ENCODE results near the gene PDE8B. TPM values are rescaled to one million over a fixed set of nuclear protein-coding genes. Genes with fewer than 3 reads are reported as not detected.

Gene PDE8B
- total RNA-seq, 1 experiment from 2014 or later = 0.54 TPM

DNA sequence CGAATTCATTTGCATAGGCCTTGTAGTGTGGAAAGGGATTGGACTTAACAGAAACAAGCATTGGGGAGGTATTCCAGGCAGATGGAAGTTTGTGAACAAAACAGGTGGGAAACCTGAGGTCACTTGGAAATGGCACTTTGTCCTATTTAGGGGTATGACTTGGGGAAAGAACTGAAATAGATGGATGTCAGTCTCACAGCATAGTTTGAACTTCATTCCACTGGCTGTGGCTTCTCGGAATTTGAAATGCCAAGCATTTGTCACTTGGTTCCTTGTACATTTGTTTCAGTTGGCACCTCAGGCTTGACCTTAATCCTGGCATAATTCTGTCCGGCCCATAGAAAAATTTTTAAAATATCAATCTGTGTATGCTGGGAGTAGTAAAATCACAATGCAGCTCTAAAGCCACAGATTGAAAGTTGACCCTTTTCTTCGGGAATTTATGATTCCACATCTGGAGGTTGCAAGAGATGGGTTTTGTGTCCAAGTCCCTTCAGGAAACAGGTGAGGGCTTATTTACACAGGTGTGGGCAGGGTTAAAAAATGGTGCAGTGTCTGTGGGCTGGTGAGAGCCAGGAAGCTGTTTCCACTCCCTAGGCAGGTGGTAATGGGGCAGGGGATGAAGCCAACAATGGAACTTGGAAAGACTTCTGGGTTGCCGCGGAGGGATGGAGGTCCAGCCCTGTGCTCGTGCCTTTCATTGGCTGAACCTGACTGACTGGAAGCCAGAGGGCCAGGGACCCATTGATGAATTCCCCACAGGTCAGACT, 39.2 kb upstream of the PDE8B start:
- no TSS peak for BruUV-seq (replicated peaks)
- H3K9me3 Mint-ChIP-seq (ENCODE audit: low read depth, unreplicated experiment) = no peaks in the 10 kb centered on the region
- TF ChIP-seq, protein P1, sequence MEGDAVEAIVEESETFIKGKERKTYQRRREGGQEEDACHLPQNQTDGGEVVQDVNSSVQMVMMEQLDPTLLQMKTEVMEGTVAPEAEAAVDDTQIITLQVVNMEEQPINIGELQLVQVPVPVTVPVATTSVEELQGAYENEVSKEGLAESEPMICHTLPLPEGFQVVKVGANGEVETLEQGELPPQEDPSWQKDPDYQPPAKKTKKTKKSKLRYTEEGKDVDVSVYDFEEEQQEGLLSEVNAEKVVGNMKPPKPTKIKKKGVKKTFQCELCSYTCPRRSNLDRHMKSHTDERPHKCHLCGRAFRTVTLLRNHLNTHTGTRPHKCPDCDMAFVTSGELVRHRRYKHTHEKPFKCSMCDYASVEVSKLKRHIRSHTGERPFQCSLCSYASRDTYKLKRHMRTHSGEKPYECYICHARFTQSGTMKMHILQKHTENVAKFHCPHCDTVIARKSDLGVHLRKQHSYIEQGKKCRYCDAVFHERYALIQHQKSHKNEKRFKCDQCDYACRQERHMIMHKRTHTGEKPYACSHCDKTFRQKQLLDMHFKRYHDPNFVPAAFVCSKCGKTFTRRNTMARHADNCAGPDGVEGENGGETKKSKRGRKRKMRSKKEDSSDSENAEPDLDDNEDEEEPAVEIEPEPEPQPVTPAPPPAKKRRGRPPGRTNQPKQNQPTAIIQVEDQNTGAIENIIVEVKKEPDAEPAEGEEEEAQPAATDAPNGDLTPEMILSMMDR (IDR thresholded peaks at IDR 0.05; ENCODE audit: unreplicated experiment) = no peak
- no peaks in the 10 kb centered on the region for H3K36me3 Mint-ChIP-seq (ENCODE audit: insufficient read depth, unreplicated experiment)
- no peak overlapping the region for H3K27ac Mint-ChIP-seq (ENCODE audit: unreplicated experiment)
- H3K27me3 Mint-ChIP-seq (ENCODE audit: unreplicated experiment) = no peaks in the 10 kb centered on the region
- no peak overlapping the region for H3K4me3 Mint-ChIP-seq (ENCODE audit: low read depth, unreplicated experiment)
- peaks cover 22% of the 10 kb centered on the region for H3K4me1 Mint-ChIP-seq (ENCODE audit: low read depth, unreplicated experiment)
- DNase-seq = no peak
- CTCF ChIA-PET = no interaction called here
- intact Hi-C loops (cut with micrococcal nuclease; ENCODE audit: unreplicated experiment) = no loop called here

DNA sequence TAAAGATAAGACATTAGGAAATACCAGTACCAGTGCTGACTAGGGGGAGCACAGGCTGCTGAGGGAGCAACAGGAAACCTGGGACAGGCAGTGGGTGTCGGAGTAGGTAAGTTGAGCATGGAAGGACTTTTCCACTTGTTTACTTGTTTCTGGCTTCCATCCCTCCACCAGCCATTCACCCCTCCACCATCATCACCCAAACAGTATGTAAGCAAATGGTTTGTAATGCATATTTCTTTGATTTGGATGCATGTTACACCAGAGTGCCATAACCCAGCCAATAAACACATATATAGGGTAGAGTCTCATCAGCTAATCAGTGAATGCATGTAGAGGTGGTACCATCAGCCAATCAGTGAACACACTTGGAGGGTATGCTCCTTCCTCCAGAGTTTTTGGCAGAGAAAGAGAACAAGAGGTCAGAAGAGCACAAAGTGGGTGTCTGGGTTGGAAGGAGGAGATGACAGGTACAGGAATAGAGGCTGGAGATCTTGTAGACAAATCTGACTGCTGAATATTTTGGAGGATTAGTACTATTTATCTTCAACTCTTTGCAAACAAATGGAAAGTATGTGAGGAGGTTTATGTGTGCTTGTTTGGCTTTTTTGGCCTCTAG, 37.7 kb upstream of the PDE8B start:
- CTCF ChIA-PET = no interaction called here
- Mint-ChIP-seq H3K4me3 (ENCODE audit: low read depth, unreplicated experiment) (no peak overlapping the region), H3K27ac (ENCODE audit: unreplicated experiment) (no peak overlapping the region), H3K4me1 (ENCODE audit: low read depth, unreplicated experiment) (peaks cover 16% of the 10 kb centered on the region), H3K27me3 (ENCODE audit: unreplicated experiment) (no peaks in the 10 kb centered on the region), H3K36me3 (ENCODE audit: insufficient read depth, unreplicated experiment) (no peaks in the 10 kb centered on the region), H3K9me3 (ENCODE audit: low read depth, unreplicated experiment) (no peaks in the 10 kb centered on the region)
- TF ChIP-seq, protein P1 (IDR thresholded peaks at IDR 0.05; ENCODE audit: unreplicated experiment) = no peak
- no TSS peak for BruUV-seq (replicated peaks)
- intact Hi-C loops (cut with micrococcal nuclease; ENCODE audit: unreplicated experiment) = no loop called here
- no peak for DNase-seq

DNA sequence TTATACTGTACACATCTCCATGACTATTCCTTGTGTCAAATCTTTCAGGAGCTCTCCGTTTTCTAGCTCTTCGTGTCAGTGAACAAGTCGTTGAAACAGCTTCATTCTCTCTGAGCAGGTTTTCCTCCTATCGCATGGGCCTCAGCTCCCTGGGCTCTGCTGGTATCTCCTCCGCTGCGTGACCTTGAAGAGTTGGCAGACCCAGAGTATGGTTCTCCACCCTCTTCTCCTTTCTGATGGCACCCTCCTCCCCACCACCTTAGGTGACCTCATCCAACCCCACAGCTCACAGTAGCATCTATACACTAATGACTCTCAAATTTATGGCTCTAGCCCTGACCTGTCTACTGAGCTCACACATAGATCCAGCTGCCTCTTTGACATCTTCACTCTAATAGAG, 36.0 kb upstream of the PDE8B start:
- Mint-ChIP-seq H3K4me3 (ENCODE audit: low read depth, unreplicated experiment) (no peak overlapping the region), H3K27me3 (ENCODE audit: unreplicated experiment) (no peaks in the 10 kb centered on the region), H3K4me1 (ENCODE audit: low read depth, unreplicated experiment) (no peaks in the 10 kb centered on the region), H3K36me3 (ENCODE audit: insufficient read depth, unreplicated experiment) (no peaks in the 10 kb centered on the region), H3K27ac (ENCODE audit: unreplicated experiment) (no peak overlapping the region), H3K9me3 (ENCODE audit: low read depth, unreplicated experiment) (no peaks in the 10 kb centered on the region)
- intact Hi-C loops (cut with micrococcal nuclease; ENCODE audit: unreplicated experiment) = no loop called here
- BruUV-seq (replicated peaks) = no TSS peak
- CTCF ChIA-PET = no interaction called here
- DNase-seq = no peak
- TF ChIP-seq, protein P1 (IDR thresholded peaks at IDR 0.05; ENCODE audit: unreplicated experiment) = no peak

DNA sequence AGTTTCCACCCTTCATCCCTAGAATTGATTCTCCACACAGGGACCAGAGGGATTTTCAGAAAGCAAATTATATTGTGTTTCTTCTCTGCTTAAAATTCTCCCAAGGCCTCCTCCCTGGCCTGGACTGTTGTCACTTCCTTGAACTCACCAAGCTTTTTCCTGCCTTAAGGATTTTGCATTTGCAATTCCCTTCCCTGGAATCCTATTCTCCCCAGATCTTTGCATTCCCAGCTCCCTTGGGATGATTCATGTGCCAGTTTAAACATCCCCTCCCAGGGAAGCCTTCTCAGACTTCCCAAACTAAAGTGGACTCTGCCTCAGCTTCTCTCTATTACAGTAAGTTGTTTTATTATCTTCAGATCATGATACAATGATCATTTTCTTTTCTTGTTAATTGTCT, 35.2 kb upstream of the PDE8B start:
- no peaks in the 10 kb centered on the region for H3K4me1 Mint-ChIP-seq (ENCODE audit: low read depth, unreplicated experiment)
- DNase-seq = no peak
- H3K27me3 Mint-ChIP-seq (ENCODE audit: unreplicated experiment) = no peaks in the 10 kb centered on the region
- H3K27ac Mint-ChIP-seq (ENCODE audit: unreplicated experiment) = no peak overlapping the region
- intact Hi-C loops (cut with micrococcal nuclease; ENCODE audit: unreplicated experiment) = no loop called here
- TF ChIP-seq, protein P1 (IDR thresholded peaks at IDR 0.05; ENCODE audit: unreplicated experiment) = no peak
- CTCF ChIA-PET = no interaction called here
- BruUV-seq (replicated peaks) = no TSS peak
- H3K4me3 Mint-ChIP-seq (ENCODE audit: low read depth, unreplicated experiment) = no peak overlapping the region
- H3K36me3 Mint-ChIP-seq (ENCODE audit: insufficient read depth, unreplicated experiment) = no peaks in the 10 kb centered on the region
- no peaks in the 10 kb centered on the region for H3K9me3 Mint-ChIP-seq (ENCODE audit: low read depth, unreplicated experiment)
